Fibroblast of the aortic adventitia (primary cell): ENCODE measurements around the gene PI4KB. TPM values are rescaled to one million over a fixed set of nuclear protein-coding genes. Genes with fewer than 3 reads are reported as not detected.

ENCODE experiments used
- DNase-seq: peaks from one replicate; pipeline ENCODE4 v3.0.0-alpha.2; 2010; ENCODE audit warnings: low read depth
- H3K4me3 ChIP-seq: 2 replicates; pipeline ENCODE4 v1.5.1; 2011; ENCODE audit warnings: low read depth, mild to moderate bottlenecking, control low read depth, low read length, moderate library complexity
- CTCF ChIP-seq: IDR thresholded peaks from 2 replicates; pipeline ENCODE4 v1.5.1; 2011; ENCODE audit warnings: mild to moderate bottlenecking, low read length, control low read depth, inconsistent platforms; ENCODE audit not compliant: insufficient read depth
- total RNA-seq: library from RNA; depleted of rRNA; stranded (reverse); fragments of >200 nt; gene quantifications from 2 replicates; pipeline ENCODE4 v1.2.3, GENCODE V29; 2012; ENCODE audit warnings: low replicate concordance

Gene PI4KB
- total RNA-seq, 1 donor = 41.0 TPM

- no peak overlapping the region for H3K4me3 ChIP-seq
- no peak for DNase-seq
- no peak for TF ChIP-seq CTCF
Measured at GRCh38 chr1:151259351-151259750, 67.9 kb downstream of the PI4KB start.

DNA sequence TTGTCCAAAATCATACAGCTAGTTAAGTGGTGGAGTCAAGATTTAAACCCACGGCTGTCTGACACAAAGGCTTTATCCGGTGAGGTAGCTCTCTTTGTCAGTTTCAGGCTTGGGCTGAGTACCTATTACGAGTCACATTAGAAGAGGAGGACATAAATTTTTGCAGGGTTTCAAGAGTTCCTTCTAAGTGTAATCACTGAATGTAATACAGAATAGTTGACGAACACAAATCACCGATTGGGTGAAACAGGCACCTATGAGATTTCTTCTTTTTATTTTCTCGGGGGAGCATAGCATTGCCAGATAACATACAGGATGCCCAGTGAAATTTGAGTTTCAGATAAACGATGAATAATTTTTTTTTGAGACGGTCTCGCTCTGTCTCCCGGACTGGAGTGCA lies 71.8 kb downstream of the PI4KB start:
- TF ChIP-seq CTCF = no peak
- no peak for DNase-seq
- H3K4me3 ChIP-seq = peak overlapping the region; percentile 88

DNA sequence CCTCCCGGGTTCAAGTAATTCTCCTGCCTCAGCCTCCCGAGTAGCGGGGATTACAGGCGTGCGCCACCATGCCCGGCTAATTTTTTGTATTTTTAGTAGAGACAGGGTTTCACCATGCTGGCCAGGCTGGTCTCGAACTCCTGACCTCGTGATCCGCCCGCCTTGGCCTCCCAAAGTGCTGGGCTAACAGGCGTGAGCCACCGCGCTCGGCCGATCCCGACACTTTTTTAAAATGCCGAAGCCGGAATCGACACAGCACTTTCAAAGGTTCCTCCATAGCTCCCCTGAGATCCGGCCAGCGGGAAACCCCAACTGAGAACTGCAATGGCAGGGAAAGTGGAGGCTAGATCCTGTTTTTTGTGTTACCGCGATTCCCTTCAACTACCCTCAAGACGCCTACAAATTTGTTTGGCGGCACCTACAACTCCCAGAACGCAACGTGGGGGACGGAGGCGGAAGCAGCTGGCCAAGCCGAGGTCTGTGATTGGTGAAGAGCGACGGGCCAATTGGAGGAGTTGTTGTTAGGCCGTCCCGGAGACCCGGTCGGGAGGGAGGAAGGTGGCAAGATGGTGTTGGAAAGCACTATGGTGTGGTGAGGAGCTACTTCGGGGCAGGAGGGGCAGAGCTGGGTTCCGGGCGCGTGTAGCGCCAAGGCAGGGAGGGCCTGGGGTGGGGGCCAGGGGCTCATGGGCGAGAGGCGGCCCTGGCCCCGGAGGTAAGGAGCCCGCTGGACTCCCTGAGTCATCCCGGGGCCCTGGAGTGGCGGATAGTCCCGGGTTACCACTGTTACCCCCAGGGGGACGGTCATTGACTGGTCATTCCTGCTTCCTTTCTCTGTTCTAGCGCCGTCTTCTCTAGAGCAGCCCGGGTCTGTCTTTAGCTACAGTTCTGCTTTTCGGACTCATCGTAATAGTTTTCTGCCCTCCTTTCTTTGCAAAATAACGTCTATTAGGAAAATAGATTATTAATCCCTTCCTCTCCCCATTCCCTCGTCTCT lies 72.7 kb downstream of the PI4KB start, which contains the start of gene PSMD4:
Gene PSMD4, plus strand, starts transcription at position 518 of the 997 bp plus-strand sequence. Its CDS starts 49 bp downstream, at position 567.
- peak; percentile 97 for DNase-seq
- H3K4me3 ChIP-seq = peak within 1 kb of the TSS; percentile 88
- no peak for TF ChIP-seq CTCF

DNA sequence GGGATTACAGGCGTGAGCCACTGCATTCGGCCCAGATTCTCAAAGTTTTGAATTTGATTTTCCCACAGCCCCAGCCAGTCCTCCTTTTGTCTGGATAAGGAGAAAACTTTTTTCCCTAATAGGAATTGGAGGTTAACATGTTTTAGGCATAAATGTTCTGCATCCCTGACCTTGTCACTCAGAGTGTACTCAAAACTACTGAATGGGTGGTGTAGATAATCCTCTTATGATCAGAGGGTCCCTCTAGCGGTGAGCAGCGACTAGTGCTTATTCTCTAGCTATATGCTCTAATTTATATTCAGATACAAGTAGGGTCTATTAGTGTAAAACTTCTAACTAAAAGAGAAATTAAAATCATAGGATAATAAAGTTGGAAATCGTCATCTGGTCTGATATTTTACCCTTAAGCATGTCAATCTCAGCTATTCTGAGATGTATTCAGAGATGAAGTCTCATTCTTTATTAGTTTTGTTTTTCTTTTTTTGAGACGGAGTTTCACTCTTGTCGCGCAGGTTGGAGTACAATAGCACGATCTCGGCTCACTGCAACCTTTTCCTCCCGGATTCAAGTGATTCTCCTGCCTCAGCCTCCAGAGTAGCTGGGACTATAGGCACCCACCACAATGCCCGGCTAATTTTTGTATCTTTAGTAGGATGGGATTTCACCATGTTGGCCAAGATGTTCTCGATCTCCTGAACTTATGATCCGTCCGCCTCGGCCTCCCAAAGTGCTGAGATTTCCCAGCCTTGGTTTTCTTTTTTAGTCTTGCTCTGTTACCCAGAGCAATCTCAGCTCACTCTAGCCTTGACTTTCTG lies 75.4 kb downstream of the PI4KB start:
- H3K4me3 ChIP-seq = no peak overlapping the region
- peak; percentile 85 for DNase-seq
- peak; percentile 88 for TF ChIP-seq CTCF

DNA sequence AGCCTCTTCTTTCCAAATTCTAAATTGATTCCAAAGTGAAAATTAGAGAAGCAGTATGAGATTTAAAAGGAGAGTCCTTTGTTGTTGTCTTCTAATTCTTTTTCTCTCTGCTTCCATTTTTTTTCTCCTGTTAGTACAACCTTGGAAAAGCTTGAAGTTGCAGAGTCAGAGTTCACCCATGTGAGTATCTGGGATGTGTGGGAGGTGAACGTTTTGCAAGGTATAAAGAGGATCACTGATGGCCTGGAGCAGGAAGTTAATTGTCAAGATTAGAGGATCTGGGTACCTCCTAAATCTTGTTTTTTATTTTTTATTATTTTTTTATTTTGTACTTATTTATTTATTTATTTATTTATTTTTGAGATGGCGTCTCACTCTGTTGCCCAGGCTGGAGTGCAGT lies 80.4 kb downstream of the PI4KB start:
- H3K4me3 ChIP-seq = no peak overlapping the region
- TF ChIP-seq CTCF = no peak
- no peak for DNase-seq

DNA sequence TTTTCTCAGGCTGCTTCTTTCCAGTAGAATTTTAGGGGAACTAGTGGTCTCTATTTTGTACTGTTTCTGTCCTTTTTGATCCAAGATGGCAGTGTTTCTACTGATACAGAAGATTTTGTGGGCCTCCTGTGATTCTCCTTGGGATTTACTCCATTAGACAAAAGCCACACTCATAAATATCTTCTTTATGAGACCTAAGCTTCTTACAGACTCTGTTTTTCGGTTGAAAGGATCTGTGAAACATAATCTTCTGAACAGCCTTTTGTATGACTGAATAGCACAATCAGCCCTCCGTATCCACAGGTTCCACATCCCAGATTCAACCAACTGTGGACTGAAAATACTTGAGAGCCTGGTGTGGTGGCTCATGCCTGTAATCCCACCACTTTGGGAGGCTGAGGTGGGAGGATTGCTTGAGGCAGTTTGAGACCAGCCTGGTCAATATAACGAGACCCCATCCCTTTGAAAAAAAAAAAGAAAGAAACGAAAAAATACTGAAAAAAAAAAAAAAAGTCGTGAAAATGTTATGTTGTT lies 83.5 kb downstream of the PI4KB start:
- no peak for DNase-seq
- no peak overlapping the region for H3K4me3 ChIP-seq
- no peak for TF ChIP-seq CTCF
